OCI-LY1 (cell line): ENCODE data around the gene GCG.

Experiments used
- CTCF ChIP-seq: fragments of 200-600 bp; sonication (generic), shearing (Covaris generic); IDR thresholded peaks from 2 replicates; pipeline ENCODE4 v1.5.1; 2017; ENCODE audit warnings: mild to moderate bottlenecking, antibody characterized with exemption, low read length, moderate library complexity, mixed read lengths
- EZH2 ChIP-seq: fragments of 200-600 bp; sonication (generic), shearing (Covaris generic); IDR thresholded peaks from 2 replicates; pipeline ENCODE4 v1.8.0; 2017; ENCODE audit warnings: borderline replicate concordance, mixed run types, mild to moderate bottlenecking, antibody characterized with exemption, low read length, moderate library complexity, mixed read lengths

GRCh38 chr2:162172802-162173370 is 20.8 kb upstream of the GCG start:
- TF ChIP-seq CTCF (no peak), EZH2 (no peak)
